HG03378 (cell line): ENCODE data around the gene AKAP13.
"Not testable (repeated sequence)": the region's sequence is repeated elsewhere in the genome, so short reads cannot be mapped to it uniquely, and the experiment has no call there.

Source experiments
- ATAC-seq: cut with Tn5 transposase; IDR thresholded peaks from one replicate; pipeline ENCODE4 v1.9.1; 2021; ENCODE audit warnings: mild to moderate bottlenecking, moderate library complexity; ENCODE audit not compliant: unreplicated experiment

The AKAP13 gene

GRCh38 chr15:85470563-85471271 lies 90.3 kb downstream of the AKAP13 start:
- no peak for ATAC-seq

- no peak for ATAC-seq
Measured at GRCh38 chr15:85472349-85472748, 91.9 kb downstream of the AKAP13 start.

GRCh38 chr15:85473455-85473854 lies 93.1 kb downstream of the AKAP13 start:
- ATAC-seq, result no peak

- peak; percentile 48 for ATAC-seq
Measured at GRCh38 chr15:85474700-85475316, 94.4 kb downstream of the AKAP13 start.

DNA sequence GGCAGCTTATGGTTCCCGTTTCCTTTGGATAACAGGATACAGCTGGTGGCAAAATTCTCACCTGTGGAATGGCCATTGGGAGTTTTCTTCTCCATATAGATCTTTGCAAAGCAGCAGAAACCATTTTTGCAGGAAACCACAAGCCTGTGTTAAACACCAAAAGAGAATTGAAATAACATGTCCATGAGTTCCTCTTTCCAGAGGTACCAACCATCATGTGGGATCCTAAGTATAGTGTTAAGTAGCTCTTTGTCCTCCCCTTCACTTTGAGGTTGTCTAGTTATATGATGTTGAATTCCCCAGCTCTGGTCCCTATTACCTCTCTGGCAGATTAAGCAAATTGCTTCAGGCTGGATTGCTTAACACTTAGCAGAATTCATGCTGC lies 94.9 kb downstream of the AKAP13 start:
- peak; percentile 66 for ATAC-seq

DNA sequence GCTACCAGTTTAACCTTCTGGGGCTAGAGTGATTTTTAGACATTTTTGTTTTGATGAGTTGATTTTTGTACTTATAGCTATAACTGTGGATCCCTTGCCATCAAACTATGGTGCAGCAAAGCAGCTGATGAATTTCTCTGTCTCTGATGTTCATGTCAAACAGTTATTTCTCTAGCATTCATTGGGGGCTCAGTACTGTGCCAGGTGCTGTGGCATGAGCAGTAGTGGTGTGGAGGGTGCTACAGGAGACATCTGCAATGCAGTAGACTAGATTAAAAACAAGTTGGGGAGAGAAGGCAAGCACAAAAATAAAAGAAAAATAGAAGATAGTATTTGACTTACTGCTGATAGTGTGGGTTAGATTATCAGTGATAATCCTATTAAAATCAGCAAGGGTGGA lies 95.3 kb downstream of the AKAP13 start:
- ATAC-seq, result no peak

GRCh38 chr15:85477061-85477460 lies 96.7 kb downstream of the AKAP13 start:
- no peak for ATAC-seq

GRCh38 chr15:85477730-85478129 lies 97.3 kb downstream of the AKAP13 start:
- ATAC-seq, result no peak

GRCh38 chr15:85479071-85479647 lies 98.8 kb downstream of the AKAP13 start:
- ATAC-seq, result no peak

DNA sequence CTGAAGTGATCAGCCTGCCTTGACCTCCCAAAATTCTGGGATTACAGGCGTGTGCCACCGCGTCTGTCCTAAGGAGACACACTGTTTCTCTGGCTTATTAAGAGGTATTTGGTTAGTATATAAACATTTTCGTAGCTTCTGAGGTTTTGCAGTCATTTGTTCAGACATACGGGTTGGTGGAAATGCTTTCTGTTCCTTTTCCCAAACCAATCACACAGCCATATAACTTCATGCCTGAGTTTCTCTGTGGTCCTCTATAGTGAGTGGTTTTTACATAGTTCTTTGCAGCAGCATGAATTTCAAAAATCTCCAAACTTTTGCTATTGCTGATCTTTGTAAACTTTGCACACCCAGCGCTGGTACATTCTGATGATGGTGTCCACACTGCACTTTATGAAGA lies 100.5 kb downstream of the AKAP13 start:
- ATAC-seq, result no peak

- not testable (repeated sequence) for ATAC-seq
Measured at GRCh38 chr15:85481543-85481942, 101.1 kb downstream of the AKAP13 start.

DNA sequence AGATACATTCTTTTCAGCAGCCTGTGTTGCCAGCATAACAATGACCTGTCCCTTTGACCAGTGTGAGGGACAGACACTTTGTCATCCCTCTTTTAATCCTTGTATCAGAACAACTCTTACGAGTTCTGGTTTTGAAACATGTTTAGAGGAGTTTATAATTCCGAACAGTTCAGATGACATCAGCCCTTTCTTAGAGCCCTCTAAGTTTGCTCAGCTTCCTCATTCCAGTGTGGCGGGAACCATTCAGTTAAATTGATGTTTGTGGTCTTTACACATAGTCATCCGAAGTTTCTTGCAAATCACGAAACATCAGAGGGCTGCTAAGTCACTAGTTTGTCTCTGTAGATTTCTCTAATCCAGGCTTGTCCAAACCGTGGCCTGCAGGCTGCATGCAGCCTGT lies 102.5 kb downstream of the AKAP13 start:
- ATAC-seq, result no peak

GRCh38 chr15:85483955-85484354 lies 103.6 kb downstream of the AKAP13 start:
- ATAC-seq, result not testable (repeated sequence)

- not testable (repeated sequence) for ATAC-seq
Measured at GRCh38 chr15:85484923-85485322, 104.5 kb downstream of the AKAP13 start.

DNA sequence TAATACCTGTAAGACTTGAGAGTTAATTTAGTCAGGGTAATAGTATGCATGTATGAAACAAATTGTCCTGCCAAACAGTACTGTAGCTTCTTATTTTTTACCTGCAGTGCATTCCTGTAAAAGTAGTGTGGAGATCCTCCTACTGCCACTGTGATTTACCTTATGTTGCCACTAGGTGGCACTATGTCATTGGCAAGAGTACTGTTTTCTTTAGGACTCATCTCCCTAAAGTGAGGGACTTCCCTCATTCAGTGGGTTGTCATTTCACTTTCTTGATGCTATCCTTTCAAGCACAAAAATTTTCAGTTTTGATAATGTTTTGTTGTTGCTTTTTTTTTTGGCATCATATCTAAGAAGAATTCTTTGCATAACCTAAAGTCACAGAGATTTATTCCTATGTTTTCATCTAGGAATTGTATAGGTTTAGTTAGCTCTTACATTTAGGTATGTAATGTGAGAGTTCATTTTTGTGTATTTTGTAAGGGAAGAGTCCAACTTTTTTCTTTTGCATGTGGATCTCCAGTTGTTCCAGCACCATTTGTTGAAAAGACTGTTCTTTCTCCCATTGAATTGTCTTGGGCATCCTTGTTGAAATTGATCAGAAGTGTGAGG lies 105.7 kb downstream of the AKAP13 start:
- ATAC-seq, result peak; percentile 59

DNA sequence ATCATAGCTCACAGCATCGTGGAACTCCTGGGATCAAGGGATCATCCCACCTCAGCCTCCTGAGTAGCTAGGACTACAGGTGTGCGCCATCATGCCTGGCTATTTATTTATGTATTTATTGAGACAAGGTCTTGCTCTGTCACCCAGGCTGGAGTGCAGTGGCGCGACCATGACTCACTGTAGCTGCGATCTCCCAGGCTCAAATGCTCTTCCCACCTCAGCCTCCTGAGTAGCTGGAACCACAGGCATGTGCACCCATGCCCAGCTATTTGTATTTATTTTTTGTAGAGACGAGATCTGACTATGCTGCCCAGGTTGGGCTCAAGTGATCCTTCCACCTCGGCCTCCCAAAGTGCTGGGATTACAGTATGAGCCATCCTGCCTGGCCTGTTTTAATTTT lies 107.4 kb downstream of the AKAP13 start:
- not testable (repeated sequence) for ATAC-seq

GRCh38 chr15:85488997-85489396 lies 108.6 kb downstream of the AKAP13 start:
- no peak for ATAC-seq

- ATAC-seq, result no peak
Measured at GRCh38 chr15:85489773-85490493, 109.5 kb downstream of the AKAP13 start.

DNA sequence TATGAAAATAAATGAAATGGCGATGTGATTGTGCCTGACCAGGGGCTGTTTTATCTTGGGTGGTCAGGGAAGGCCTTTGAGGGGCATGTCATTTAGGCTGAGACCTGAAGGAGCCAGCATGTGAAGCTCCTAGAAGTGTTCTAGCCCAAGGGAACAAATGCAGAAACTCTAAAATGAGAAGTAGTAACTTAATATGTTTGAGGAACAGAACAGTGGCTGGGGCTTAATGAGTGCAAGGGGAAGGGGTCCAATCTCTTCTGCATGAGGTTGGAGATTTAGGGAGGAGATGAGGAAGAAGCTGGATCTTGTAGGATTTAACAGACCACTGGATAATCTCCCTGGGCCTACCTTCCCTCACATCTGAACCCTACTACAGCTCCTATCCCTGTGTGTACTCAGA lies 110.5 kb downstream of the AKAP13 start:
- no peak for ATAC-seq

DNA sequence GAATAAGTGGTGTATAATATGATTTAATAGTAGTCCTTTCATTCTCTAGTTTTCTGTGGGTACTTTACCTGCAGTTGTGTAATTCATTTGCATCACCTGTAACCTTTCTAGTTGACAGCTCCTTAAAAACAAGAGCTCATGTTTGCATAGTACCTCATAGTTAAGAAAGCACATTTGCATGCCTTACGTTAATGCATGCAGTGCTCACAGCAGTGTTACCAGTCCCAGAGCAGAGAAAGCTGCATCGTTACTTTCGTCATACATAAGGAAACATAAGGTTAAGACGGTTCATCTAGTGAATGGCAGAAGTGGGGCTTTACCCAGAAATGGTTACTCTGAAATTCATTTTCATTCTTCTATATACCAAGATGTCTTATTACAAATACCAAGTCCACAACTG lies 111.3 kb downstream of the AKAP13 start:
- no peak for ATAC-seq

GRCh38 chr15:85492406-85492805 lies 112.0 kb downstream of the AKAP13 start:
- ATAC-seq, result no peak
